GM11168 (cell line): Measurements from ENCODE around the gene PODXL.

Experiments
- in situ Hi-C: fragments of 300-500 bp; cut with MboI; formaldehyde crosslinking; loops from one replicate; pipeline ENCODE4 v1.12.0; 2022; ENCODE audit warnings: low sequenced_read_pairs; ENCODE audit not compliant: unreplicated experiment

PODXL gene

DNA sequence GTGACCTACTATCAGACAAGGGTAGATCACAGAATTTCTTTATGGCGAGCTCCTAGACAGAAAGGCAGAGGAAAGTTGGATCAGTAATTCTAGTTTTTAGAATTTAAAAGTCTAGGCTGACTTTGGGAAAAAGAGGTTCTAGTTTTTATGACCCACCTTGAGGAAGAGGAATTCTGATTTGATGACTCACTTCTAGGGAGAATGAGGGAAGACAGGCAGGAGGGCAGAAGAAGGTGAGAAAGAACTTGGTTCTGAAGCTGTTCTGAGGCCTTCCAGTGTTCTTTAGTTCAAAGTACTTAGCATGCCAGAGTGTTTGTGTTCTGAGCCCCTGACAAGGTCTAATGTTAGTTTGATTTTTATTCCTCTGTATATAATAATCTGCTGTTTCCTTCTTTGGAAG, 97.2 kb downstream of the PODXL start:
- in situ Hi-C loops: no loop called here

DNA sequence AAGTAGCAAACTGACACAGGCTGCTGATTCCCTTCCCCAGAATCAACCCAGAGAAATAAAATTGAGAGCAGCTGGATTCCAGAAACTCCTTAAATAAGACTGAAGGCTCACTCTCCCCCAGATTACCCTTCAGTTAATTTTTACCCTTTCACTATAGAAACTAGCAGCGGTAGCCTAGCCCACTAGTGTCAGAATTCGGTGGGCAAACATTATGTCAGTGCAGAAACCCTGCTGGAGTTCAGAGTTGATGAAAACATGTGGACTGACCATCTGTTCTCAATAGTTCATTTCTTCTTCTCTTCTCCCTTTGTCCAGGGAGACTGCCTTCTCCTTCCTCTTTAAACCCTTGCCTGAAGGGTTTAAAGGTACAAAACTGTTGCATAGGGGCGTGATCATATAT, 100.1 kb downstream of the PODXL start:
- in situ Hi-C loops: no loop called here

DNA sequence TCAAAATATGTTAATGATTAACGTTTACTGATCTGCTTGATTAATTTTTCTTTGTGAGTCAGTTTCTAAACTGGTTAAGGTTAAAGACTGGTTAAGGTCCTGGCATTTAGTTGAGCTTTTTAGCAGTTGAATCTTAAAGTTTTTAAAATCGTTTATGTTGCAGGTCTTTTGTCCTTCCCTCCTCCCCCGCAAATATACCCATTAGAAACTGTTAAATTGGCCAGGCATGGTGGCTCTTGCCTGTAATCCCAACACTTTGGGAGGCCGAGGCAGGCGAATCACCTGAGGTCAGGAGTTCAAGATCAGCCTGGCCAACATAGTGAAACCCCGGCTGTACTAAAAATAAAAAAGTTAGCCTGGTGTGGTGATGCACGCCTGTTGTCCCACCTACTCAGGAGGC, 100.9 kb downstream of the PODXL start:
- in situ Hi-C loops: no loop called here

DNA sequence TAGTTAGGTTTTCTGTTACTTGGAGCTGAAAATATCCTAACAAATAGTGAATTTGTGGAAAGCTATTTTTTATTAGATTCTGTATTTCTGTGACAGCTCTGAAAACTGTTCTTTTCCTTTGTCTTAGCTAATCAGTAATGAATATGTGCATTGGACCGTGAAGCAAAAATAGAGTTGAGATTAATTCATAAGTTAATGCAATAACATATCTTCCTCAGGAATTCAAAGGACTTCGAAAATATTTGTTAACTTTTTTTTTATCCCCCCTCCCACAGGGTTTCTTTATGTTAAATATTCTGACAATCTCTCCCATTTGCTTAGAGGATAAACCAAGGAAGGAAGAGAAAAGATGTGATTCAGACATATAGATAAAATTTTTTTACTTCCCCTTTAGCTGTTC, 101.4 kb downstream of the PODXL start:
- in situ Hi-C loops: no loop called here

DNA sequence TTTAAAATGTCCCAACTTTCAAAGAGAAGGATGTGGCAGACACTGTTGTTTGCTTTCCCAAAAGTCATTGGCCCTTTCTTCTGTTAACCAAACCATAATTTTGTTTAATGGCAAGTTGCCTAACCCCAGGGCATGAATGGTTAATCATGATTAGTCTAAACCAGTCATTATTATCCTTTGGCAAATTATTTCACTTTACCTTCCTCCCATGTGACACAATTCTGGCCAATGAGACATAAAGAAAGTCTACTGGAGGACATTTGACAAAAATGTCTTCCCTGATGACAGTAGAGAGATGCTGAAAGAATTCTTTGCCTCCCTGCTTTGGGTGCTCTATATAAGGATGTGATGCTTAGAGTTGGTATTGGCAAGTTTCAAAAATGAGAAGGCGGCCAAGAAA, 101.9 kb downstream of the PODXL start:
- in situ Hi-C loops: no loop called here
